K562 (cell line): ENCODE data around the gene CCDC78. TPM values are rescaled to one million over a fixed set of nuclear protein-coding genes. Genes with fewer than 3 reads are reported as not detected.

ENCODE experiments used
- ATAC-seq: fragments of 200-7000 bp; cut with Tn5 transposase; 3 replicates; pipeline ENCODE4 v1.9.1; 2020; ENCODE audit warnings: moderate library complexity
- BruUV-seq: library from RNA; stranded (reverse); fragments of 400-500 nt; replicated peaks from 2 replicates; lab custom pipeline; 2021; lab: Mats Ljungman, UMichigan
- CTCF ChIA-PET: fragments of 300-600 bp; formaldehyde crosslinking; extraction: SDS; loops from one replicate; lab custom pipeline; 2021; ENCODE audit warnings: low intra/inter-chr PET ratio; lab: Yijun Ruan, JAX
- POLR2A ChIA-PET: fragments of 300-600, 350-650 bp; sonication (Branson Sonifier 250); formaldehyde crosslinking; extraction: SDS; loops from one replicate; lab custom pipeline; 2021; ENCODE audit warnings: antibody characterized with exemption, inconsistent platforms; lab: Yijun Ruan, JAX
- DNase-seq, 4 experiments: peaks; one replicate each; pipeline versions ENCODE4 v3.0.0 to v3.0.0-alpha.2; 2011 to 2018; ENCODE audit warnings: low spot score in 3 of 4, mixed read lengths in 3 of 4; ENCODE audit errors: extremely low read depth in 1 of 4
- FAIRE-seq: peaks from 2 replicates; lab custom pipeline; 2011; peaks lifted over from hg19 to GRCh38; lab: Jason Lieb, UNC
- H2AFZ ChIP-seq: 2 replicates; pipeline ENCODE4 v1.6.0; 2011; ENCODE audit warnings: low read depth, low read length, control low read depth, inconsistent platforms
- H3K27ac ChIP-seq: fragments of 200-600 bp; 3 replicates; pipeline ENCODE4 v1.8.0; 2011; ENCODE audit warnings: low read depth, mild to moderate bottlenecking, control low read depth, inconsistent platforms, low read length, moderate library complexity, mixed read lengths; ENCODE audit errors: extremely low read depth
- H3K27me3 ChIP-seq, 2 experiments: fragments of 300-600 bp in 1 of 2; 2 replicates in 1 of 2; 3 replicates in 1 of 2; pipeline versions ENCODE4 v1.6.0 to v1.8.0; 2011; ENCODE audit warnings: inconsistent platforms in 2 of 2, low read length in 2 of 2, mild to moderate bottlenecking in 1 of 2, mixed read lengths in 1 of 2, moderate library complexity in 1 of 2; ENCODE audit not compliant: control insufficient read depth in 2 of 2, insufficient read depth in 2 of 2
- H3K36me3 ChIP-seq: fragments of 300-600 bp; 3 replicates; pipeline ENCODE4 v1.8.0; 2011; ENCODE audit warnings: mild to moderate bottlenecking, low read length, inconsistent platforms; ENCODE audit not compliant: control insufficient read depth, insufficient read depth
- H3K4me1 ChIP-seq, 2 experiments: fragments of 200-600 bp in 1 of 2; replicated peaks in 1 of 2; 2 replicates in 1 of 2; 3 replicates in 1 of 2; pipeline versions ENCODE4 v1.5.1 to v1.8.0; 2011; ENCODE audit warnings: inconsistent platforms in 2 of 2, low read length in 2 of 2, mild to moderate bottlenecking in 1 of 2, mixed read lengths in 1 of 2, moderate library complexity in 1 of 2; ENCODE audit not compliant: control insufficient read depth in 2 of 2, insufficient read depth in 2 of 2
- H3K4me2 ChIP-seq: 2 replicates; pipeline ENCODE4 v1.6.1; 2011; ENCODE audit warnings: low read length, control low read depth, inconsistent platforms, mixed read lengths; ENCODE audit not compliant: insufficient read depth
- H3K4me3 ChIP-seq: fragments of 200-600 bp; sonication (generic), shearing (Covaris generic); 2 replicates; pipeline ENCODE4 v1.5.1; 2016; ENCODE audit warnings: control low read depth, inconsistent platforms
- H3K79me2 ChIP-seq: fragments of 200-600 bp; 3 replicates; pipeline ENCODE4 v1.8.0; 2011; ENCODE audit warnings: low read length, inconsistent platforms; ENCODE audit not compliant: control insufficient read depth, insufficient read depth
- H3K9ac ChIP-seq, 2 experiments: 2 replicates each; pipeline versions ENCODE4 v1.6.0 to v1.6.1; 2011; ENCODE audit warnings: low read depth in 2 of 2, low read length in 2 of 2, control low read depth in 1 of 2, inconsistent platforms in 1 of 2, mild to moderate bottlenecking in 1 of 2, mixed read lengths in 1 of 2; ENCODE audit not compliant: insufficient read depth in 1 of 2
- H3K9me1 ChIP-seq: one replicate; pipeline ENCODE4 v1.6.0; 2011; ENCODE audit warnings: inconsistent platforms, mild to moderate bottlenecking, low read length, moderate library complexity; ENCODE audit not compliant: control insufficient read depth, insufficient read depth
- H3K9me3 ChIP-seq: replicated peaks from 2 replicates; pipeline ENCODE4 v1.5.1; 2011; ENCODE audit warnings: low read depth, low read length, inconsistent platforms; ENCODE audit not compliant: control insufficient read depth, insufficient read depth
- H4K20me1 ChIP-seq: replicated peaks from 2 replicates; pipeline ENCODE4 v1.6.1; 2011; ENCODE audit warnings: low read length, inconsistent platforms, mixed read lengths; ENCODE audit not compliant: control insufficient read depth, insufficient read depth
- ARID2 ChIP-seq: fragments of 450-650 bp; IDR thresholded peaks from 2 replicates; pipeline ENCODE4 v1.6.1; 2017; ENCODE audit warnings: antibody characterized with exemption, mild to moderate bottlenecking
- CTCF ChIP-seq, 3 experiments: IDR thresholded peaks in 2 of 3; conservative IDR thresholded peaks in 1 of 3; 2 replicates each; pipeline ENCODE4 v1.5.1; 2011 to 2012; ENCODE audit warnings: low read length in 3 of 3, mild to moderate bottlenecking in 3 of 3, control low read depth in 2 of 3, improper control_type of control experiment in 1 of 3, inconsistent platforms in 1 of 3, low read depth in 1 of 3, mixed read lengths in 1 of 3, moderate library complexity in 1 of 3; ENCODE audit not compliant: insufficient read depth in 2 of 3
- ELK3 ChIP-seq: fragments of 450-650 bp; formaldehyde crosslinking; IDR thresholded peaks from 2 replicates; pipeline ENCODE4 v1.4.0; 2020; ENCODE audit warnings: mild to moderate bottlenecking
- HDAC8 ChIP-seq: fragments of 450-650 bp; IDR thresholded peaks from 2 replicates; pipeline ENCODE4 v1.6.1; 2016; ENCODE audit warnings: mild to moderate bottlenecking, missing genetic modification characterization, moderate library complexity, missing compliant biosample characterization
- NCOR1 ChIP-seq: fragments of 450-650 bp; IDR thresholded peaks from 2 replicates; pipeline ENCODE4 v1.6.1; 2016; ENCODE audit warnings: mild to moderate bottlenecking, moderate library complexity
- NFYB ChIP-seq: IDR thresholded peaks from 2 replicates; pipeline ENCODE4 v1.6.1; 2011; ENCODE audit warnings: mild to moderate bottlenecking, moderate library complexity; ENCODE audit not compliant: insufficient read length; ENCODE audit errors: extremely low read depth
- NR2C2 ChIP-seq, 2 experiments: fragments of 200-800 bp in 1 of 2; sonication (Bioruptor generic) in 1 of 2; sonication (generic) in 1 of 2; formaldehyde crosslinking in 1 of 2; IDR thresholded peaks; 2 replicates each; pipeline versions ENCODE4 v1.6.1 to v1.8.0; 2016 to 2022; ENCODE audit warnings: mild to moderate bottlenecking in 1 of 2, missing compliant biosample characterization in 1 of 2, missing genetic modification characterization in 1 of 2, missing genetic modification reagents in 1 of 2
- PHF21A ChIP-seq: fragments of 450-650 bp; IDR thresholded peaks from 2 replicates; pipeline ENCODE4 v1.6.1; 2017; ENCODE audit warnings: low read depth, borderline replicate concordance
- POU5F1 ChIP-seq: fragments of 150-350 bp; IDR thresholded peaks from 2 replicates; pipeline ENCODE4 v1.6.1; 2014; ENCODE audit warnings: borderline replicate concordance, low read length, low read depth, mild to moderate bottlenecking; ENCODE audit not compliant: partially characterized antibody
- RCOR1 ChIP-seq, 2 experiments: IDR thresholded peaks; 2 replicates each; pipeline ENCODE4 v1.6.1; 2012; ENCODE audit warnings: low read depth in 2 of 2, low read length in 2 of 2, borderline replicate concordance in 1 of 2, improper control_type of control experiment in 1 of 2
- SIX5 ChIP-seq, 2 experiments: IDR thresholded peaks; 2 replicates each; pipeline ENCODE4 v1.6.1; 2011; ENCODE audit warnings: low read length in 2 of 2, borderline replicate concordance in 1 of 2, low read depth in 1 of 2, mild to moderate bottlenecking in 1 of 2, moderate library complexity in 1 of 2; ENCODE audit not compliant: insufficient read depth in 1 of 2
- SMAD2 ChIP-seq: fragments of 150-350 bp; IDR thresholded peaks from 2 replicates; pipeline ENCODE4 v1.6.1; 2014; ENCODE audit warnings: low read depth, mild to moderate bottlenecking, low read length
- SMARCE1 ChIP-seq: fragments of 450-650 bp; IDR thresholded peaks from 2 replicates; pipeline ENCODE4 v1.7.1; 2016; ENCODE audit warnings: mild to moderate bottlenecking
- SRSF3 ChIP-seq: fragments of 200-400 bp; formaldehyde crosslinking; IDR thresholded peaks from 2 replicates; pipeline ENCODE4 v1.6.1; 2016; ENCODE audit warnings: mild to moderate bottlenecking, low read length, moderate library complexity; ENCODE audit not compliant: insufficient read depth
- SRSF9 ChIP-seq: fragments of 200-400 bp; formaldehyde crosslinking; IDR thresholded peaks from 2 replicates; pipeline ENCODE4 v1.6.1; 2017; ENCODE audit warnings: low read depth, low read length, borderline replicate concordance
- TBP ChIP-seq: optimal IDR thresholded peaks from 2 replicates; pipeline ENCODE3; 2011; ENCODE audit warnings: low read depth, low read length, improper control_type of control experiment
- TRIM28 ChIP-seq: fragments of 450-650 bp; IDR thresholded peaks from 2 replicates; pipeline ENCODE4 v1.6.1; 2017
- USF1 ChIP-seq: sonication (generic); formaldehyde crosslinking; IDR thresholded peaks from 2 replicates; pipeline ENCODE4 v1.9.0; 2022; ENCODE audit warnings: mild to moderate bottlenecking, missing genetic modification reagents
- ZKSCAN8 ChIP-seq: fragments of 200-800 bp; sonication (Bioruptor generic); IDR thresholded peaks from 2 replicates; pipeline ENCODE4 v1.6.1; 2016; ENCODE audit warnings: missing genetic modification characterization, missing compliant biosample characterization
- ZNF239 ChIP-seq: fragments of 250-450 bp; sonication (Bioruptor Pico); IDR thresholded peaks from 2 replicates; pipeline ENCODE4 v1.4.0; 2020; ENCODE audit warnings: mild to moderate bottlenecking
- WGBS: fragments of 100-300 bp; shearing (Covaris generic); methylation state at CpG from one replicate; pipeline ENCODE4 v1.1.6; 2016; ENCODE audit warnings: low coverage, mixed read lengths; ENCODE audit not compliant: insufficient coverage; ENCODE audit errors: missing lambda C conversion rate; 5-methylcytosine and 5-hydroxymethylcytosine counted together
- in situ Hi-C: fragments of 300-500 bp; cut with MboI; formaldehyde crosslinking; loops from 4 replicates; pipeline ENCODE4 v1.15.0; 2018; ENCODE audit warnings: inconsistent platforms, mixed read lengths
- intact Hi-C: fragments of 100-400 bp; cut with micrococcal nuclease; formaldehyde crosslinking; loops from 2 replicates; pipeline ENCODE4 v1.14.2; 2022
- polyA plus RNA-seq, 8 experiments: library from polyadenylated mRNA; depleted of rRNA in 4 of 8; stranded (reverse) in 5 of 8; unstranded in 3 of 8; fragments of >200 nt; fragmentation: Nextera tagmentation in 2 of 8; fragmentation: Illumina TruSeq in 1 of 8; extraction: Ambion mirVana in 2 of 8; extraction: Trizol in 1 of 8; gene quantifications; 2 replicates each; pipeline versions ENCODE4 v1.2.1 to v1.2.3, GENCODE V29; 2011 to 2014; ENCODE audit warnings: inconsistent platforms in 1 of 8, missing spikeins in 1 of 8
- total RNA-seq, 7 experiments: library from RNA; depleted of rRNA in 6 of 7; stranded (reverse); fragments of >200 nt in 6 of 7; fragmentation: Illumina TruSeq in 2 of 7; extraction: Trizol in 2 of 7; gene quantifications; 2 replicates each; pipeline versions ENCODE4 v1.2.1 to v1.2.3, GENCODE V29; 2011 to 2021; ENCODE audit warnings: low replicate concordance in 1 of 7

Gene CCDC78
- total and polyA plus RNA-seq, 9 of the 15 experiments (the other 6 are each of a cell fraction or from before 2014, with no cell fraction given): 0.24 to 17.7 (median 2.9) TPM

- Histone ChIP-seq H4K20me1 (no peaks in the 10 kb centered on the region), H3K4me1 (peaks cover 9 to 19% of the 10 kb centered on the region in 2 experiments; a peak in 4 of 5 replicates), H3K79me2 (no peaks in the 10 kb centered on the region), H3K9me3 (no peaks in the 10 kb centered on the region), H3K27ac (no peak overlapping the region), H3K9ac (no peak overlapping the region; a peak in 1 of 4 replicates), H3K27me3 (no peaks in the 10 kb centered on the region), H3K36me3 (no peaks in the 10 kb centered on the region), H2AFZ (peak overlapping the region; percentile 68), H3K9me1 (no peaks in the 10 kb centered on the region), H3K4me3 (no peak overlapping the region), H3K4me2 (peak overlapping the region; percentile 49; the same call in 1 of the 2 replicates)
- ATAC-seq (no peak; the same call in 2 of the 3 replicates), FAIRE-seq (no peak), DNase-seq (no peak)
- ChIA-PET CTCF (no interaction called here), POLR2A (interaction anchor here (1.1 to 1.5 kb wide), 2 partner anchors 18 to 19 kb away, joined by 4 read pairs; no protein-coding TSS in a partner anchor)
- in situ Hi-C loops (no loop called here), intact Hi-C loops (no loop called here)
- WGBS: 2% methylated on average over 11 of the region's 11 CpGs
- BruUV-seq: no TSS peak
- TF ChIP-seq SIX5 (IDR thresholded peaks at IDR 0.05; ENCODE audit: borderline replicate concordance in 1 of 2, insufficient read depth in 1 of 2, low read depth in 1 of 2, low read length in 2 of 2) (no peak), POU5F1 (no peak), TBP (no peak), TRIM28 (no peak), SRSF9 (no peak), USF1 (CRISPR knock-in tag) (peak; percentile 49; the same call in 1 of the 2 replicates), ELK3 (CRISPR knock-in tag) (no peak), NR2C2 (CRISPR knock-in tag; IDR thresholded peaks at IDR 0.05) (no peak), NR2C2 (tag; IDR thresholded peaks at IDR 0.05) (no peak), SRSF3 (no peak), ZKSCAN8 (no peak), ARID2 (no peak), RCOR1 (IDR thresholded peaks at IDR 0.05; ENCODE audit: borderline replicate concordance in 1 of 2, low read depth in 2 of 2, low read length in 2 of 2) (no peak), SMAD2 (no peak), NCOR1 (no peak), PHF21A (no peak), SMARCE1 (0 out of 2 replicates have a peak, but pooled peaks have one; percentile 17), NFYB (no peak), ZNF239 (CRISPR knock-in tag) (no peak), HDAC8 (no peak), CTCF (IDR thresholded peaks at IDR 0.05 in 2 of 3, conservative IDR thresholded peaks at IDR 0.05 in 1 of 3; ENCODE audit: insufficient read depth in 2 of 3, low read depth in 1 of 3, low read length in 3 of 3) (no peak)
These were observed 28.4 kb upstream of the CCDC78 start for GRCh38 chr16:754656-755055.
